Neural progenitor cell (in vitro differentiated cells): ENCODE measurements around the gene SUOX.

Experiments
- EZH2 ChIP-seq: fragments of 200-600 bp; sonication (generic); IDR thresholded peaks from 2 replicates; pipeline ENCODE4 v1.6.1; 2017; ENCODE audit warnings: antibody characterized with exemption, mild to moderate bottlenecking, moderate library complexity
- EZH2phosphoT487 ChIP-seq: fragments of 200-600 bp; sonication (generic); IDR thresholded peaks from 2 replicates; pipeline ENCODE4 v1.6.1; 2017; ENCODE audit warnings: antibody characterized with exemption
- TF ChIP-seq, protein P1 (sequence below): fragments of 200-600 bp; sonication (generic); IDR thresholded peaks from 2 replicates; pipeline ENCODE4 v1.5.1; 2017; ENCODE audit warnings: antibody characterized with exemption, mild to moderate bottlenecking

DNA sequence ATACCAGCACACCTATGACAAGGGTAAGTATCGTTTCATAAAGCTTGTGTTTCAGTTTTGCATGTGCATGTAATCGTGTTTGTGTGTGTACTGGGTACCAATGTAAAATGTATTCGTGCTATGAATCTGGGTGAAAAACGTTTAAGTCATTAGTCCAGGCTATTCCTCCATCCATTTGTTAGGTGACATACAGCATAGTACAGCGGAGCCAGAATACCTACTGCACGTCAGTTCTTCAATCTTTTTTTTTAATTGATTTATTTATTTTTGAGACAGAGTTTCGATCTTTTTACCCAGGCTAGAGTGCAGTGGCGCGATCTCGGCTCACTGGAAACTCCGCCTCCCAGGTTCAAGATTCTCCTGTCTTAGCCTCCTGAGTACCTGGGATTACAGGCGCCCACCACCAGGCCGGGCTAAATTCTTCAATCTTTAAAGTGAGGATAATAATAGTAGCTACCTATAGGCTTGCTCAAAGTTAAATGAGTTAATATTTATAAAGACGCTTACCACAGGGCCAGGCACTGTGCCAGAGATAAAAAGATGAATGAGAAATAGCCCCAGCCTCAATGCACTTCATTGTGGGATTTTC, 44.0 kb downstream of the SUOX start:
- TF ChIP-seq EZH2, result no peak
- TF ChIP-seq, protein P1, sequence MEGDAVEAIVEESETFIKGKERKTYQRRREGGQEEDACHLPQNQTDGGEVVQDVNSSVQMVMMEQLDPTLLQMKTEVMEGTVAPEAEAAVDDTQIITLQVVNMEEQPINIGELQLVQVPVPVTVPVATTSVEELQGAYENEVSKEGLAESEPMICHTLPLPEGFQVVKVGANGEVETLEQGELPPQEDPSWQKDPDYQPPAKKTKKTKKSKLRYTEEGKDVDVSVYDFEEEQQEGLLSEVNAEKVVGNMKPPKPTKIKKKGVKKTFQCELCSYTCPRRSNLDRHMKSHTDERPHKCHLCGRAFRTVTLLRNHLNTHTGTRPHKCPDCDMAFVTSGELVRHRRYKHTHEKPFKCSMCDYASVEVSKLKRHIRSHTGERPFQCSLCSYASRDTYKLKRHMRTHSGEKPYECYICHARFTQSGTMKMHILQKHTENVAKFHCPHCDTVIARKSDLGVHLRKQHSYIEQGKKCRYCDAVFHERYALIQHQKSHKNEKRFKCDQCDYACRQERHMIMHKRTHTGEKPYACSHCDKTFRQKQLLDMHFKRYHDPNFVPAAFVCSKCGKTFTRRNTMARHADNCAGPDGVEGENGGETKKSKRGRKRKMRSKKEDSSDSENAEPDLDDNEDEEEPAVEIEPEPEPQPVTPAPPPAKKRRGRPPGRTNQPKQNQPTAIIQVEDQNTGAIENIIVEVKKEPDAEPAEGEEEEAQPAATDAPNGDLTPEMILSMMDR, result no peak
- TF ChIP-seq EZH2phosphoT487, result no peak
